VCaP (cell line): ENCODE results near the gene IL9R.
A peak's percentile ranks its signal among the peaks of the same experiment; 100 is the strongest.

ENCODE experiments used
- H3K27ac ChIP-seq: fragments of 450-650 bp; 2 replicates; pipeline ENCODE4 v1.5.1; 2017
- TF ChIP-seq, protein P1 (sequence below): fragments of 450-650 bp; conservative IDR thresholded peaks from 2 replicates; pipeline ENCODE4 v1.5.1; 2017; ENCODE audit warnings: mild to moderate bottlenecking, moderate library complexity

IL9R gene

GRCh38 chrX:155997436-155997835 is at the start of gene IL9R:
Gene IL9R, plus strand, starts transcription at chrX:155997696. Its CDS starts 64 bp downstream, at chrX:155997760.
- peak within 1 kb of the TSS; percentile 68 for H3K27ac ChIP-seq

DNA sequence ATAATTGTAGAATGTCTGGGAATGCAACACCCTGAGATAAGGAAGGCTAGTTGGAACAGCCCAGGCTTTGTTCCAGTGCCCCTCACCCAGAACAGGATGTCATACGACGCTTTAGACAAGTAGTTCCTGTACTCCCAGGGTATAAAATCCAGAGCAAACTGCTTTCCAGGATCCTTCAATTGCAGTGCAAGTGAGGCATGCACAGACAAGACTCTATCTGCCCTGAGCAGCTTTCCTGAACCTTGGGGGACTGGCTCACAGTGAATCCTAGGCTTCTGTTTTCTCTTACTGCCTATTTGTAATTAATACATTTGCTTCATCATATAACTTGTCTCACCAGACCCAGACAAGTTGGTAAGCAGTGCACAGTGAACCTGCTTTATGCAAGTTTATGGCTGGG is 48.4 kb upstream of the IL9R start:
- TF ChIP-seq, protein P1, sequence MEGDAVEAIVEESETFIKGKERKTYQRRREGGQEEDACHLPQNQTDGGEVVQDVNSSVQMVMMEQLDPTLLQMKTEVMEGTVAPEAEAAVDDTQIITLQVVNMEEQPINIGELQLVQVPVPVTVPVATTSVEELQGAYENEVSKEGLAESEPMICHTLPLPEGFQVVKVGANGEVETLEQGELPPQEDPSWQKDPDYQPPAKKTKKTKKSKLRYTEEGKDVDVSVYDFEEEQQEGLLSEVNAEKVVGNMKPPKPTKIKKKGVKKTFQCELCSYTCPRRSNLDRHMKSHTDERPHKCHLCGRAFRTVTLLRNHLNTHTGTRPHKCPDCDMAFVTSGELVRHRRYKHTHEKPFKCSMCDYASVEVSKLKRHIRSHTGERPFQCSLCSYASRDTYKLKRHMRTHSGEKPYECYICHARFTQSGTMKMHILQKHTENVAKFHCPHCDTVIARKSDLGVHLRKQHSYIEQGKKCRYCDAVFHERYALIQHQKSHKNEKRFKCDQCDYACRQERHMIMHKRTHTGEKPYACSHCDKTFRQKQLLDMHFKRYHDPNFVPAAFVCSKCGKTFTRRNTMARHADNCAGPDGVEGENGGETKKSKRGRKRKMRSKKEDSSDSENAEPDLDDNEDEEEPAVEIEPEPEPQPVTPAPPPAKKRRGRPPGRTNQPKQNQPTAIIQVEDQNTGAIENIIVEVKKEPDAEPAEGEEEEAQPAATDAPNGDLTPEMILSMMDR: no peak
- H3K27ac ChIP-seq: no peak overlapping the region

More at GRCh38 chrX:155997436-155997835, at the start of gene IL9R:
- TF ChIP-seq, protein P1: no peak

- TF ChIP-seq, protein P1: no peak
- H3K27ac ChIP-seq: no peak overlapping the region
These were observed 46.2 kb upstream of the IL9R start for GRCh38 chrX:155951237-155951789.

DNA sequence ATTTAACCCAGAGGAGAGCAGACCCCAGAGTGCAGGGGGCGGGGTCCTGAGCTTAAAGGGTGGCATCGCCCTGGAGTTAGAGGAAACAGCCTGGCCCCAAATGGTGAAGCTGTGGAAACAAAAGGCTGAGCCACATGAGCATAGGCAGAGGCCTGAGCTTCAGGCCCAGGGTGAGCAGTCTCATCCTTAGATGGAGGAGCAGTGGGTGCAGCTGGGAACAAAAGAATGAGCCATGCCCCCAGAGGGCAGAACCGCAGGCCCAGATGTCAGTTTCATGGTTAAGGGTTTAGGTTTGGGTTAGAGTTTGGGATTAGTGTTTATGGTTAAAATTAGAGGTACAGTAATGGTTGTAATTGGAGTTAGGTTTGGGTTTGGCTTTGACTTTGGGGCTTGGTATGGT is 44.4 kb upstream of the IL9R start:
- H3K27ac ChIP-seq: no peak overlapping the region
- TF ChIP-seq, protein P1: no peak

GRCh38 chrX:155954793-155955192 is 42.7 kb upstream of the IL9R start:
- no peak overlapping the region for H3K27ac ChIP-seq
- TF ChIP-seq, protein P1: no peak

GRCh38 chrX:155956099-155956498 is 41.4 kb upstream of the IL9R start:
- peak overlapping the region; percentile 79; the same call in 1 of the 2 replicates for H3K27ac ChIP-seq
- TF ChIP-seq, protein P1: no peak

DNA sequence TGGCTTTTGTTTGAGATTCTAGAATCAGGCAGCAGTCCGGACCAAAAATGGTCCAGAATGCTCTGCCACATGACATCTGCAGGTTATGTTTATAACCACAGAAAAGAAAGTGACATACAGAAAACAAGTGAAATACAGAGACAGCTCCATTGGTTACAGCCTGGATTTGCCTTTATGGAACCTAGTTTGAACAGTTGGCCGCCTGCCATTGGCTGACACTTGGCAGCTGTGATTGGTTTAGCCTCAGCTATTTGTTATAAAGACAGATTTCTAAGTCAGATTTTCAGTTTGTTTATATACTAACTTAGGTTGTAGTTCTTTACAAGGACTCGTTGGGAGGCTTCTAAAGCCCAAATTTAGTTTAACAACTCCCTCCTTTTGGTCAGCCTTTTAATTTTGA is 40.8 kb upstream of the IL9R start:
- peak overlapping the region; percentile 79; the same call in 1 of the 2 replicates for H3K27ac ChIP-seq
- TF ChIP-seq, protein P1: no peak
